IPS DF 4.7 (cell line): ENCODE results near the gene MRNIP.

ENCODE experiments used
- DNase-seq: peaks from one replicate; pipeline ENCODE4 v3.0.0-alpha.2; 2013; ENCODE audit warnings: low spot score; ENCODE audit errors: extremely low read depth

The MRNIP gene

GRCh38 chr5:179821298-179822058, 37.1 kb downstream of the MRNIP start:
- DNase-seq: no peak

DNA sequence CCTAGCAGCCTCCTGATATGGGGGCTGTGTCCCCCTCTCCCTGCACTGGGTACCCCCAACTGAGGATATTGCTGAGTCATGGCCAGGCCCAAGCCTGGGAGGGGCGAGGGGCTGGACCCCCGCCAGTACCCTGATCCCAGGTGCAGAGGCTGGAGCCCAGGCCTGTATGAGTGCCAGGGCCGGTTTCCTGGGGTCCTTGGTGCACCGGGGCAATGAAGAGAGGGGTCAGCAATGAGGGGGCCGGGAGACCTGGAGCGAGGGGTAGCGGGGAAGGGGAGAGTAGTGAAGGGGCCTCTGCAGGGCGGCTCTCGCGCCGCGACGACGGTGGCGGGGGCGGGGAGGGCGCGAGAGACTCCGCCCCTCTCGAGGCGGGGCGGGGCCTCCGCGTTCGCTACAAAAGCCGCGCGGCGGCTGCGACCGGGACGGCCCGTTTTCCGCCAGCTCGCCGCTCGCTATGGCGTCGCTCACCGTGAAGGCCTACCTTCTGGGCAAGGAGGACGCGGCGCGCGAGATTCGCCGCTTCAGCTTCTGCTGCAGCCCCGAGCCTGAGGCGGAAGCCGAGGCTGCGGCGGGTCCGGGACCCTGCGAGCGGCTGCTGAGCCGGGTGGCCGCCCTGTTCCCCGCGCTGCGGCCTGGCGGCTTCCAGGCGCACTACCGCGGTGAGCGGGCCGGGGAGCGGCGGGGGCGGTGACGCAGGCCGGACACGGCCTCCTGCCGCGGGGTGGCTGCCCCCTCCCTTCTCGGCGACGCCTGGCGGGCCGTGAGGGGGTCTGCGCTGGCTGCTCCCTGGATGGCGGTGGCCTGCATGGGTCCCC, 37.9 kb downstream of the MRNIP start, which contains the start of gene SQSTM1:
Gene SQSTM1, plus strand, starts transcription at position 423 of the 815 bp plus-strand sequence. Its CDS starts 32 bp downstream, at position 455.
- no peak for DNase-seq

- DNase-seq: no peak
Measured at GRCh38 chr5:179820127-179820482, 38.5 kb downstream of the MRNIP start.

DNA sequence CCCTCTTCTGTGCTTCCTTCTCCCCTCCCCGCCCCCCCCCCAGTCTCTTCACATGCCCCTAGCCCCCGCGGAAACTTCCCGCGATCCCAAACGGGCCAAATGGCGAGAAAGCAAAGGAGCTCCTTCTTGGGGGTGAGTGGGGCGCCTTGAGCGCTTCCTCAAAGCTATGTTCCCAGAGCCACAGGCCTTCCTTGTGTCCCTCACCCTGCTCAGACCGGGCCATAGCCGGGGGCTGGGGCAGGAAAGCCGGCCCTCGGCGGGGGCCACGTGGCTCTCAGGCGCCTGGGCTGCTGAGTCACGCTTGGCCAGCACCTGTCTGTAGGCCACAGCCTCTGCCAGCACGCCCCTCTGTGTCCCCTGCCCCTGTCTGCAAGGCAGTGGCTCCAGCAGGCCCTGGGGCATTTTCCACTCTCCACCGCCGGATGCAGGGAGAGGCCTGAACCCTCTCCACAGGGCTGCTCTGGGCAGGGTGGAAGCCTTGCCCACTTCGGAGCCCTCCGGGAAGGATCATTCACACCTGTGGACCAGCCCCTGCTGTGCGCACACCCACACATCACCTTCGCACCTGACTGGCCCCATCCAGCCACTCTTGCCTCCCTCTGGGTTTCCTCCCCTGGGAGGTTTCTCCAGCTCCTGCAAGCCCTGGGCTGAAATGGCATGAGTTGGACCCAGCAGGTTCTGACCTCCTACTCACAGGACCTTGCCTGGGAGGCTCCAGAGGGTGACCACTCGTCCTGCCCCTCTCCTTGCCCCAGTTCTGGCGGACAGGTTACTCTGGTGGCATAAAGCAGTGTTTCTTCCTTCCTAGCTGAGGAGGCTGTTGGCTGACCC, 39.1 kb downstream of the MRNIP start:
- DNase-seq: no peak

GRCh38 chr5:179818746-179819295, 39.8 kb downstream of the MRNIP start:
- DNase-seq: no peak

- no peak for DNase-seq
Measured at GRCh38 chr5:179817890-179818745, 40.5 kb downstream of the MRNIP start.

DNA sequence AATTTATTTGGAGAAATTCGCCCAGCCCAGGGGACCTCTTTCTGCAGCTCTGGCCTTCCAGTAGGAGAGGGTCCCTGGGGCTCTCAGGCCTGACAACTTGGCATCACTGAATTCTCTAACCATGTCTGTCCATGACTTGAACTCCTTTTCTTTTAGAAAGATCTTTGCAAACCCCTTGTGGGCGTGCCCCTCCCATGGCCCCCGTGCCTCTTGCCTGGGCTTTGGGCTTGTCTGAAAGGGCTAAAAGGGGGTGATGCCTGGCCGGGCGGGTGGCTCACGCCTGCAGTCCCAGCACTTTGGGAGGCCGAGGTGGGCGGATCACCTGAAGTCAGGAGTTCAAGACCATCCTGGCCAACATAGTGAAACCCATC, 41.2 kb downstream of the MRNIP start:
- DNase-seq: no peak

DNA sequence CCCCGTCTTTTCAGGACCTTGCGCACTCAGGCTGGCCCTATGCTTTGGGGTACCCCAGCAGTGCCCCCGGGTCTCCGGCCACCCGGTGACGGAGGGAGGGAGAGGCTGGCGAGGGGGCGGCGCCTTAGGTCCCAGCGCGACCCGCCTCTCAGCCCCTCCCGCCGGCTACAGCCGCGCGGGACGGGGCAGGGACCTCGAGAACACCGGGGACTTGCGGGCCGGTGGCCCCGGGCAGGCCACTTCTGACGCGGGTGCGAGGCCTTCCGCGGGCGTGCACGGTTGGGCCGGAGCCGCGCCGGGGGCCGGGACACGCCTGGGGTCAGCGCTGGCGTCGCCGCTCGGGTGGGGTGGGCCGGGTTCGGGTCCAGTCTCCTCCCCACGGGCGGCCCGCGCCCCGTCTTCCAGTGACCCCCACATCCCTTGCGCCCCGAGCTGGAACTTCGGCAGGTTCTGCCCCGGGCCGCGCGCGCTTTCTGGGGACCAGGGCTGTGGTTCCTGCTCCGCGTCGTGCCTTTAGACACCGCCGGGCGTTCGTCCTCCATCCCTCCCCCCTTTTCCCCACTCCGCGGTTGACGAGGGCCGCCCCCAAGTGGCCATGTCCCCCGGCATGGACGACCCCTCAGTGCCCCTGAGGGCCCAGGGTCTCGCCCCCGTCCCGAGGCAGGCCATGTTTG, 41.7 kb downstream of the MRNIP start:
- no peak for DNase-seq

DNA sequence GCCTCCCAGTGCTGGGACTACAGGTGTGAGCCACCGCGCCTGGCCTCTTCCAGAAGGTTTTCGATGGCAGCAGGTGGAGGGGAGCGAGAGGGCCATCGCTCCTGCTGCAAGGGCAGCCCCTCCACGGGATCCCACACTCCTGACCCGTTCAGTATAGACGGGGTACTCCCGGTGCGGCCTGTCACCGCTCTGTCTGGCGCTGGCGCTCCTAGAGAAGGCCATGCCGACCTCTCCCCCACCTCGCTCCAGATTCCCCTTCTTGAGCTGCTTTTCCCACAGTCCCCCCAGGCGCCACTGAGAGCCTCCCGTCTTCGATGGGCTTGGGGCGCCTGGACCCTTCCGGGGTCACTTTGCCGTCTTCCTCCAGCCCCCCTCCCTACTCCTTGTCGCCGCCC, 42.2 kb downstream of the MRNIP start:
- no peak for DNase-seq

DNA sequence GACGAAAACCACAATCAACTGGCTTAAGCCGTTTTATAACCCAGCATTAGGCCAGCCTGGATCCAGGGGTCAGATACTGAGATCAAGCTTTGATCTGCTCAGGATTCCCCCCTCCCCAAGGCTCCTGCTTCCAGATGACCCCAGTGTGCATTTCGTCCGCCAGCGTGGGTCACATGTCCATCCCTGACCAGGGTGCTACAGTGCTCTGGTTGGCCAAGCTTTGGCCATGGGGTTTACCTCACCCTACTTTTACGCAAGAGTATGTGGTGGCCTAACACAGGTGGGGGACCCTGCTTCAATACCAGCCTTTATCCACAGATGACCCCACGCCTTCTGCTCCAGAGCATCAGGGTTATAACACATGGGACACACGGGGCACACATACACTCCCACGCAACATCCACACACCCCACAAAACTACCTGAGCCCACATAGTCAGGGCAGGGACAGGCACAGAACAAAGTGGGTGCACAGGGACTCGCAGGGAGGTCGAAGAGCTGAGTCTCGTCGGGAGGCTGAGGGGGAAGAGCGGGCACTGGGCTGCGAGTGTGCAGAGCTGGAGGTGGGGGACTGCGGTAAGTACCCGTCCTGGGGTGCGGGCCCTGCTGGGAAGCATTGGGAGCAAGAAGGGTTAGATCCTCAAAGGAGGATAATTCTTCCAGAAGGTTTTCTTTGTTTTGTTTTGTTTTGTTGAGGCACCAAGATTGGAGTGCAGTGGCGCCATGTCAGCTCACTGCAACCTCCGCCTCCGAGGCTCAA, 42.9 kb downstream of the MRNIP start:
- DNase-seq: no peak

DNA sequence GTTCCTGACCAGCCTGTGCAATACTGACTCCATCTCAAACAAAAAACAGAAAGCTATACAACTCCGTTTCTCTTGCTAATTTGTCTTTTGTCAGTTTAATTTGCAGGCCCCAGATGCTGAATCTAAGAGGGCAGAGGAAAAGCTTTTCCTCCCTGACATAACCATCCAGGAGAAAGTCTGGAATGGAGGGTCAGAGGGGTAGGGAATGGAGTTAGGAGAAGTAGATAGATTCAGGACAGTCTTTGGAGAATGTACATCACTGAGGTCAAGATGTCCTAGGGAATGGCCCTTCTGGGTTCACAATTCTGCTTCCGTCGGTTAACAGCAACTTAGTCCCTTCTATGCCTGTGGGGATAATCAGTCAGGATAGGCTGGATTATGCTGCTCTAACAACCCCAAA, 44.5 kb downstream of the MRNIP start:
- no peak for DNase-seq

GRCh38 chr5:179812997-179813607, 45.5 kb downstream of the MRNIP start:
- no peak for DNase-seq

GRCh38 chr5:179812135-179812825, 46.3 kb downstream of the MRNIP start:
- DNase-seq: no peak

- DNase-seq: no peak
Measured at GRCh38 chr5:179806250-179807048, 52.2 kb downstream of the MRNIP start, which contains the start of gene MGAT4B. MGAT4B (minus strand) TSS chr5:179806866; CDS start chr5:179806583, 283 bp downstream.

GRCh38 chr5:179805529-179806249, 52.9 kb downstream of the MRNIP start:
- DNase-seq: no peak

DNA sequence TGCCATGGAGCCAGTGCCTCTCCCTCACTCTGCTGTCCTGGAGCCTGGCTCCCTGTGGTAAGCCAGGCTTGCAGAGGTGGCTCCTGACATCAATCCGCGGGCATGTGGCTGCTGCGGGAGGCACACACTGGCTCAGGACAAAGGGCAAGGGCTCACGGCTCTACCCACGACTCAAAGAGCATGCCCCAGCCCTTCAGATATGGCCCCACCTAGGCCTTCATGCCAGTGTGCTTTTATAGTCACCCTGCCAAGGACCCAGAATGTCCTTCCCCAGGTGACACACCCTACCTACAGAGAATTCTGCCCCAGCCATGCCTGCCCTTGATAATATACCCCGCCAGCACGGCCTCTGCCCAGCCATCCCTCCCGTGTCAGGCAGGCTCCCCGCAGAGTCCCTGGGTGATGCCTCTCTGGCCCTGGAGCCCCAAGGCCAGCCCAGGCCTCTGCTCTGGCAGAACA, 53.5 kb downstream of the MRNIP start:
- DNase-seq: no peak

DNA sequence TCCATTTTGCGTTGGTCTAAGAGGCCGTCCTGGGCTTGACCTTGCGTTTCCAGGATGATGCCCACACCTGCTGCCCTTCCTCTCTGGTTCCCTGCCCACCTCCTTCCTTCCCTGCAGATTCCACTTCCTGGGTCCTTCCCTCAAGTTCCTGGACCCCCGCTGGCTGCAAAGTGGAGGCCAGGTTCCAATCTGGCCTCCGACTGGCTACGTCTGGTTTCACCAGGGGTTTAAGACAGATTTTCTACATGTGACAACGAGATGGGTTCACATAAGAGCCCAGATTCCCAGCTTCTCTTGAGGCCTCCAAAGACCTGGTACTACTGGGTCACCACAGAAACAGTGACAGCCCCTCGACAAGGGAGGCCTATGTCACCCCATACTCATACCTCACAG, 54.1 kb downstream of the MRNIP start:
- no peak for DNase-seq
